Heart right ventricle (tissue), 16 donors: ENCODE measurements around the gene BTBD9. TPM values are rescaled to one million over a fixed set of nuclear protein-coding genes. Genes with fewer than 3 reads are reported as not detected.
A peak's percentile ranks its signal among the peaks of the same experiment; 100 is the strongest.

Experiments used
- ATAC-seq, 8 donors: fragments of 200-7000 bp; cut with Tn5 transposase; one replicate each; pipeline ENCODE4 v1.9.1; 2020; ENCODE audit warnings: mild to moderate bottlenecking in 8 of 8, moderate library complexity in 8 of 8, moderate number of reproducible peaks in 1 of 8
- DNase-seq, 2 donors: peaks; one replicate each; pipeline ENCODE4 v3.0.0-alpha.2; 2020
- H3K27ac ChIP-seq, 10 donors: fragments of 200-600 bp; sonication (generic) in 2 of 10; one replicate each; pipeline versions ENCODE4 v1.5.0 to v1.8.0; 2020 to 2022; ENCODE audit warnings: mild to moderate bottlenecking in 3 of 10
- H3K27me3 ChIP-seq, 7 donors: fragments of 200-600 bp; one replicate each; pipeline ENCODE4 v1.8.0; 2021 to 2022; ENCODE audit warnings: mild to moderate bottlenecking in 2 of 7
- H3K36me3 ChIP-seq, 9 donors: fragments of 200-600 bp; sonication (generic) in 1 of 9; one replicate each; pipeline versions ENCODE4 v1.5.0 to v1.8.0; 2020 to 2022; ENCODE audit warnings: mild to moderate bottlenecking in 2 of 9
- H3K4me1 ChIP-seq, 9 donors: fragments of 200-600 bp; sonication (generic) in 1 of 9; one replicate each; pipeline versions ENCODE4 v1.5.0 to v1.8.0; 2020 to 2022; ENCODE audit warnings: mild to moderate bottlenecking in 4 of 9
- H3K4me3 ChIP-seq, 10 donors: fragments of 200-600 bp; sonication (generic) in 2 of 10; one replicate each; pipeline versions ENCODE4 v1.5.0 to v1.8.0; 2020 to 2022; ENCODE audit warnings: mild to moderate bottlenecking in 7 of 10, moderate library complexity in 2 of 10
- H3K9me3 ChIP-seq, 11 donors: fragments of 200-600 bp in 10 of 11; sonication (generic) in 2 of 11; one replicate each; pipeline versions ENCODE4 v1.5.0 to v1.8.0; 2013 to 2022; ENCODE audit warnings: mild to moderate bottlenecking in 2 of 11, control low read depth in 1 of 11, moderate library complexity in 1 of 11
- WGBS, 2 donors: extraction: QIAGEN DNeasy Blood & Tissue Kit; methylation state at CpG; one replicate each; pipeline ENCODE4 v1.1.7; 2013; ENCODE audit warnings: inconsistent platforms in 1 of 2; 5-methylcytosine and 5-hydroxymethylcytosine counted together
- intact Hi-C, 10 donors: fragments of 100-400 bp; cut with DNase I; formaldehyde crosslinking; loops; one replicate each; pipeline versions ENCODE4 v1.11.1 to v1.14.2; 2022
- long read RNA-seq, 3 donors: library from polyadenylated mRNA; unstranded; transcript quantifications; one replicate each; pipeline ENCODE4 v2.0.0, GENCODE V29; 2020 to 2021
- polyA plus RNA-seq, 2 donors: library from polyadenylated mRNA; stranded (reverse); fragments of 200-250 nt; gene quantifications; one replicate each; pipeline ENCODE4 v1.2.3, GENCODE V29; 2013
- total RNA-seq, 10 donors: library from RNA; stranded (reverse); fragmentation: NEBNext Ultra II Directional in 3 of 10; extraction: Animal tissue kit (Norgen Biotek cat#: 25700) in 3 of 10; gene quantifications; one replicate each; pipeline versions ENCODE4 v1.2.1 to v1.2.4, GENCODE V29; 2021 to 2023
- TF ChIP-seq, protein P1 (sequence below), 9 donors: fragments of 200-600 bp; sonication (generic) in 2 of 9; IDR thresholded peaks; one replicate each; pipeline versions ENCODE4 v1.5.0 to v1.8.0; 2021 to 2022; ENCODE audit warnings: antibody characterized with exemption in 9 of 9, mild to moderate bottlenecking in 5 of 9, moderate library complexity in 1 of 9
- donor health status: Arrhythmogenic right ventricular cardiomyopathy.
- donor health status: ischemic (EF 13 %, LVEDD 7.1; RV severe dilation, severe dysfunction).
- donor health status: healthy with polysubstance abuse.
- donor health status: DM: no; HTN: yes; CAD: no.
- donor health status: DM: no; HTN: no; CAD: no.
- donor health status: ischemic (EF 25% LVEDD 6.9; RV normal size, moderate dysfunction).
- donor health status: ischemic (EF 25% LVEDD 5.7; RV mildly dilated, moderate dysfunction).
- donor health status: healthy.
- donor health status: DM: yes; HTN: yes; CAD: no.
- donor health status: Ischemic cardiomyopathy.
- donor health status: ischemic (EF 35%, LVEDD 5.7; RV mildly dilated, moderate dysfunction).
- donor health status: nonischemic (EF 11% LVEDD 7.7; RV severe dilation, severe dysfunction).
- donor health status: DM: yes; HTN: yes; CAD: no.
- donor health status: PGD.
- donor health status: ischemic (EF 29% LVEDD 5.4; RV normal size, mild dysfunction).
- donor health status: nonischemic (EF 23%, LVEDD 6.1; RV moderate dilation, normal function).

BTBD9 gene
- total RNA-seq (10 to 100 TPM; 15.6 to 27.7 (median 19.8) TPM), polyA plus RNA-seq (1 to 10 TPM; 4.2 to 4.5 TPM)
- long read RNA-seq, donor 1, partial matches to known transcripts, result 0 of 16 reads
- long read RNA-seq, donor 1, other reads (novel, unspliced or antisense), result 16 of 16 reads
- long read RNA-seq, donor 2, partial matches to known transcripts, result 1 of 16 reads
- long read RNA-seq, donor 2, other reads (novel, unspliced or antisense), result 15 of 16 reads
- long read RNA-seq, donor 3, partial matches to known transcripts, result 4 of 38 reads
- long read RNA-seq, donor 3, other reads (novel, unspliced or antisense), result 34 of 38 reads

DNA sequence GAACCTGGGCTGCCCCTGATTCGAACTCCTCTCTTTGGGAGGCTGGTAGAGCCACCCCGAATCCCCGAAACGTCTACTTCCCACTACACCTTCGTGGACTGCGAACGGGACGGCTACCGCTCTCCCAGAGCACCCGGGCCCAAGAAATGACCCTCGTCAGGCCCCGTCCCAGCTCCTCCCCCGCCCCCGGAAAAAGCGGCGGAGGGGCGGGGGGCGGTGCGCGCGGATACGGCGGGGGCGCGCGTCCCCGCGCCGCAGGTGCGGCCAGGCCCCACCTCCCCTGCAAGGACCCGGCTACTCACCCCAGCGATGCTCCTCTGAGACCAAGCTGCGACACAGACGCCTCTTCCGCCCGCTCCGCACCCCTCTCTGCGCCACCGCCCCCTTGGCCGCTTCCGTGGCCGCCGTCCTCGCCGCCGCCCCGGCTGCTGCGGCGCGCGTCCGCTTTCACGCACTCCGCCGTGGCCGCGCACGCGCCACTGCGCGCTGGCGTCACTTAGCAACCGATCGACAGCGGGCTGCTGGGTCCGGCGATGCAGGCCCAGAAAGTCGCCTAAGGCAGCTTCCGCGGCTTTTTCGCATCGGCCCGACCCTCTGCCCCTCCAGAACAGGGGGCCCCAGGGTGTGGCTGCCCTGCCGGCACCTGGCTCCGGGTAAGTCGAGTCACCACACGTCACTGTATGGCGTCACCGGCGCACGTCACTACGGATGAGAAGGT lies at the start of gene BTBD9:
BTBD9 (minus strand) TSS at position 432 of the 718 bp plus-strand sequence.
- Histone ChIP-seq H3K27ac (peak within 1 kb of the TSS; percentile 92 to 98 (median 96)), H3K9me3 (no peaks in the 10 kb centered on the region), H3K36me3 (no peaks in the 10 kb centered on the region), H3K4me3 (peak within 1 kb of the TSS; percentile 61 to 98 (median 87)), H3K27me3 (no peaks in the 10 kb centered on the region), H3K4me1 (peaks cover 7 to 47% (median 28%) of the 10 kb centered on the region in 9 donors)
- 0 to 1% methylated on average over 77 to 82 of the region's 82 CpGs for WGBS, 2 donors
- TF ChIP-seq, protein P1, sequence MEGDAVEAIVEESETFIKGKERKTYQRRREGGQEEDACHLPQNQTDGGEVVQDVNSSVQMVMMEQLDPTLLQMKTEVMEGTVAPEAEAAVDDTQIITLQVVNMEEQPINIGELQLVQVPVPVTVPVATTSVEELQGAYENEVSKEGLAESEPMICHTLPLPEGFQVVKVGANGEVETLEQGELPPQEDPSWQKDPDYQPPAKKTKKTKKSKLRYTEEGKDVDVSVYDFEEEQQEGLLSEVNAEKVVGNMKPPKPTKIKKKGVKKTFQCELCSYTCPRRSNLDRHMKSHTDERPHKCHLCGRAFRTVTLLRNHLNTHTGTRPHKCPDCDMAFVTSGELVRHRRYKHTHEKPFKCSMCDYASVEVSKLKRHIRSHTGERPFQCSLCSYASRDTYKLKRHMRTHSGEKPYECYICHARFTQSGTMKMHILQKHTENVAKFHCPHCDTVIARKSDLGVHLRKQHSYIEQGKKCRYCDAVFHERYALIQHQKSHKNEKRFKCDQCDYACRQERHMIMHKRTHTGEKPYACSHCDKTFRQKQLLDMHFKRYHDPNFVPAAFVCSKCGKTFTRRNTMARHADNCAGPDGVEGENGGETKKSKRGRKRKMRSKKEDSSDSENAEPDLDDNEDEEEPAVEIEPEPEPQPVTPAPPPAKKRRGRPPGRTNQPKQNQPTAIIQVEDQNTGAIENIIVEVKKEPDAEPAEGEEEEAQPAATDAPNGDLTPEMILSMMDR (IDR thresholded peaks at IDR 0.05), result no peak
- intact Hi-C loops, result loop anchor here in 2 of 10 donors (5.0 kb wide), 2 partner anchors 37 to 63 kb away; partner anchors contain the start of gene GLO1 (in 1 of the 2)
- ATAC-seq (peak; percentile 90 to 95 (median 94)), DNase-seq (peak; percentile 84)

DNA sequence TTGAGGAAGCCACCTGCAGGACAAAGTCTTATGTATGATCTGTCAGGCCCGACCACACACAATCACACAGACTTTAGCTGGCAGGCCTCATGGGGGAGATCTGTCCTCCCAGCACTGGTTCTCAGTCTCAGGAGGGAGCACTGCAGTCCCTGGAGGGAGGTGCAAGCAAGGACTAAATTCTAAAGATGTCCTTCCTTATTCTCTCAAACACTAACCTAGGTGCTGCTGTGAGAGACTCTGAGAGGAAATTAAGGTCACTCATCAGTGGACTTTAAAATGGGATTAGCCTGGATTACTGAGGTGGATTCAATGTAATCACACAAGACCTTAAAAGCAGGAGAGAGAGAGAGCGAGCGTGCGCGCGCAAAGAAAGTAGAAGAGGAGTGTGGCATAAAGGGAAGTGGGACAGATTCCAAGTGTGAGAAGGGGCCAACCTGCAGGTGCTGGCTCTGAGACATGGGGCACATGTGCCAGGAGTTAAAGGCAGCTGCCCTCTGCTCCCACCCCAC lies 48.9 kb upstream of the BTBD9 start:
- intact Hi-C loops, result no loop called here
- Histone ChIP-seq H3K9me3 (no peaks in the 10 kb centered on the region), H3K36me3 (peaks cover 0 to 18% (median 6%) of the 10 kb centered on the region in 9 donors), H3K27me3 (no peaks in the 10 kb centered on the region), H3K4me3 (no peak overlapping the region), H3K4me1 (peaks cover 0 to 29% (median 19%) of the 10 kb centered on the region in 9 donors), H3K27ac (peak overlapping the region in 1 of 10 donors; percentile 46)
- TF ChIP-seq, protein P1 (IDR thresholded peaks at IDR 0.05), result no peak
- peak in 5 of 8 donors; percentile 27 to 76 (median 63) for ATAC-seq
- 47 to 57% methylated on average over 6 of the region's 6 CpGs for WGBS, 2 donors
- peak in 1 of 2 donors; percentile 15 for DNase-seq

DNA sequence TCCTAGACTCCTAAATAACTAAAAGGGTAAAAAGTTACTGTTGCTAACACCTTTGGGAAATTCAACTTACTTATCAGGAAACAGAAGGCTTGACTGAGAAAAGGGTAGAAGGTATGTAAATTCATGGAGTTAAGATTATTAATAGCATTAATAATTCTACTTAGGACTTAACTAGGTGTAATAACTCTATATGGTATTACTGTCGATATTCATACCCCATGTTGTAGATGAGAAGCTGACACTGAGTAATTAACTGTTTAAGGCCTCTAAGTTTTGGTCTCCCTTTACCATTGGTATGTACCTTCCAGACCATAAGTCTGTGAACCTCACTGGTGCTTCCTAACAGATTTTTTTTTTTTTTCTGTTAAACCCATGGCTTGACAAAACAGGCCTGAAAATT lies 47.8 kb upstream of the BTBD9 start:
- DNase-seq, result no peak
- peaks cover 0 to 29% (median 19%) of the 10 kb centered on the region in 9 donors for H3K4me1 ChIP-seq
- ATAC-seq, result no peak
- H3K9me3 ChIP-seq, result no peaks in the 10 kb centered on the region
- no peaks in the 10 kb centered on the region for H3K27me3 ChIP-seq
- H3K27ac ChIP-seq, result no peak overlapping the region
- H3K4me3 ChIP-seq, result no peak overlapping the region
- intact Hi-C loops, result no loop called here
- H3K36me3 ChIP-seq, result peaks cover 0 to 29% (median 10%) of the 10 kb centered on the region in 9 donors
- TF ChIP-seq, protein P1 (IDR thresholded peaks at IDR 0.05), result no peak
- WGBS, 2 donors, result 91 to 97% methylated on average over 1 of the region's 1 CpG

DNA sequence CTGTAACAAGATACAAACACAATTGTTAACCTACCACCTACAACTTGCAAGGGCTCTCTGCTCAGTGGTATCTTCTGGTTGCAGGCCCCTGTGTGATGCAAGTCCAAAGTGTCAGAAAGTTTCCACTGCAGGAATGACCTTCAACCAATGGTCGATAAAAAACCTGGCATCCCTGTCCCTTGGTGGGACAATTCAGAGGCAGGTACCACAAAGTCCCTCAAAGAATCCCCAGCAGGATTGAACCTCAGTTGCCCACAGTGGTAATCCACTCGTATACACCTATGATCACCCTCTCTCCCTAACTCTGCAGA lies 47.3 kb upstream of the BTBD9 start:
- Histone ChIP-seq H3K4me3 (no peak overlapping the region), H3K9me3 (no peaks in the 10 kb centered on the region), H3K36me3 (peaks cover 0 to 34% (median 10%) of the 10 kb centered on the region in 9 donors), H3K27ac (peak overlapping the region in 1 of 10 donors; percentile 2), H3K27me3 (no peaks in the 10 kb centered on the region), H3K4me1 (peaks cover 0 to 29% (median 19%) of the 10 kb centered on the region in 9 donors)
- DNase-seq, result no peak
- intact Hi-C loops, result no loop called here
- TF ChIP-seq, protein P1 (IDR thresholded peaks at IDR 0.05), result no peak
- ATAC-seq, result peak in 6 of 8 donors; percentile 27 to 74 (median 42)
- WGBS, 2 donors, result 70 to 71% methylated on average over 2 of the region's 2 CpGs
